ENCODE data around the gene CYTH3. TPM values are rescaled to one million over a fixed set of nuclear protein-coding genes. Genes with fewer than 3 reads are reported as not detected.

CYTH3 gene
- total RNA-seq, 1 donor: 89.4 TPM

DNA sequence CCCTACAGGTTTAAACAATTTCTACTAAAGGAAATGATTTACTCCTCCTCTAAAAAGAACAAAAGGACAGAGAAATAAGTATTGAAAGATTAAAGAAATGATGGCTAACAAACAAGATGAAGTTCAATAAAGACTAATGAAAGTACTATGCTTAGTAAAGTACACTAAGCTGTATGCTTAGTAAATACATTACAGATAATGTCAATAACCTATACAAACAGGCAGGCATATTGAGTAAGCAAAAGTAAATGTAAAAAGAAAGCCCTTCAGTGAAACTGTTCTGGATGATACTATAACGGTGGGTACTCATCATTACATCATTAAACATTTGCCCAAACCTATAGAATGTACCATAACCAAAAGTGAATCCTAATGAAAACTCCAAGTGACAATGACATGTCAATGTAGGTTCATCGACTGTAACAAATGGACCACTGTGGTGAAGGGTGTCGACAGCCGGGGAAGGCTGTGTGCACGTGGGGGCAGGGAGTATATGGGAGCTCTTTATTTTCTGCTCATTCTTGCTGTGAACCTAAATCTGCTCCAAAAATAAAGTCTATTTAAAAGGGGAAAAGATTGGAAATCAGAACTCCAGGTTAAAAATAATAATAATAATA, 34.0 kb downstream of the CYTH3 start:
- H3K9me3 ChIP-seq (ENCODE audit: low read depth, low read length): no peaks in the 10 kb centered on the region
- DNase-seq (ENCODE audit: insufficient read length, low spot score, missing footprints): no peak
- peaks cover 10% of the 10 kb centered on the region for H4K20me1 ChIP-seq (ENCODE audit: insufficient read depth, low read length)
- TF ChIP-seq, protein P1, sequence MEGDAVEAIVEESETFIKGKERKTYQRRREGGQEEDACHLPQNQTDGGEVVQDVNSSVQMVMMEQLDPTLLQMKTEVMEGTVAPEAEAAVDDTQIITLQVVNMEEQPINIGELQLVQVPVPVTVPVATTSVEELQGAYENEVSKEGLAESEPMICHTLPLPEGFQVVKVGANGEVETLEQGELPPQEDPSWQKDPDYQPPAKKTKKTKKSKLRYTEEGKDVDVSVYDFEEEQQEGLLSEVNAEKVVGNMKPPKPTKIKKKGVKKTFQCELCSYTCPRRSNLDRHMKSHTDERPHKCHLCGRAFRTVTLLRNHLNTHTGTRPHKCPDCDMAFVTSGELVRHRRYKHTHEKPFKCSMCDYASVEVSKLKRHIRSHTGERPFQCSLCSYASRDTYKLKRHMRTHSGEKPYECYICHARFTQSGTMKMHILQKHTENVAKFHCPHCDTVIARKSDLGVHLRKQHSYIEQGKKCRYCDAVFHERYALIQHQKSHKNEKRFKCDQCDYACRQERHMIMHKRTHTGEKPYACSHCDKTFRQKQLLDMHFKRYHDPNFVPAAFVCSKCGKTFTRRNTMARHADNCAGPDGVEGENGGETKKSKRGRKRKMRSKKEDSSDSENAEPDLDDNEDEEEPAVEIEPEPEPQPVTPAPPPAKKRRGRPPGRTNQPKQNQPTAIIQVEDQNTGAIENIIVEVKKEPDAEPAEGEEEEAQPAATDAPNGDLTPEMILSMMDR (IDR thresholded peaks at IDR 0.05; ENCODE audit: extremely low read depth, low read depth, low read length): no peak
- no peaks in the 10 kb centered on the region for H3K36me3 ChIP-seq (ENCODE audit: insufficient read depth, low read length)
- H3K4me3 ChIP-seq (ENCODE audit: insufficient read depth, low read length): no peak overlapping the region
- H3K4me2 ChIP-seq (ENCODE audit: insufficient read depth, low read length): no peak overlapping the region
- H2AFZ ChIP-seq (ENCODE audit: low read length): no peak overlapping the region
- peaks cover 94% of the 10 kb centered on the region for H3K79me2 ChIP-seq (ENCODE audit: insufficient read depth, low read length)
- H3K27me3 ChIP-seq (ENCODE audit: insufficient read depth, low read length): no peaks in the 10 kb centered on the region
- no peak overlapping the region for H3K27ac ChIP-seq (ENCODE audit: low read depth, low read length)
- peaks cover 6% of the 10 kb centered on the region for H3K4me1 ChIP-seq (ENCODE audit: insufficient read depth, low read length)

DNA sequence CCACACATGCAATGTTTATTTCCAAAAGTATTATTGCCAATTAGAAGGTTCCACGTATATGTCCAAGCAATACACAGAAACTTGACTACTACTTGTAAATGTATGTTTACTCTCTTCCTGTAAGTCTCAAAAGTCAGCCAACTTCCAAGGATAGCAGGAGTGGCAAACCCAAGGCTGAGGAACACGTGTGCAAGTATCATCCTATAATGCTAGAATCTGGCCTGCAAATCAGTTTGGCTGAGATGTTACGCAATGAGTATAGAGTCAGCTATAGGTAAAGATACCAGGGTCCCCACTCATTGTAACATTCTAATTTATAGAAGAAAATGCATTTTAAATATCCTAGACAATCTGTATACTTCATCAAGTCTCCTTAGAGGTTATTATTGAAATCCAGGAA, 34.7 kb downstream of the CYTH3 start:
- H3K27ac ChIP-seq (ENCODE audit: low read depth, low read length): no peak overlapping the region
- H3K27me3 ChIP-seq (ENCODE audit: insufficient read depth, low read length): no peaks in the 10 kb centered on the region
- H3K4me2 ChIP-seq (ENCODE audit: insufficient read depth, low read length): no peak overlapping the region
- no peaks in the 10 kb centered on the region for H3K36me3 ChIP-seq (ENCODE audit: insufficient read depth, low read length)
- H2AFZ ChIP-seq (ENCODE audit: low read length): no peak overlapping the region
- H3K9me3 ChIP-seq (ENCODE audit: low read depth, low read length): no peaks in the 10 kb centered on the region
- no peak overlapping the region for H3K4me3 ChIP-seq (ENCODE audit: insufficient read depth, low read length)
- H3K79me2 ChIP-seq (ENCODE audit: insufficient read depth, low read length): peaks cover 92% of the 10 kb centered on the region
- H3K4me1 ChIP-seq (ENCODE audit: insufficient read depth, low read length): peaks cover 5% of the 10 kb centered on the region
- DNase-seq (ENCODE audit: insufficient read length, low spot score, missing footprints): no peak
- TF ChIP-seq, protein P1 (IDR thresholded peaks at IDR 0.05; ENCODE audit: extremely low read depth, low read depth, low read length): no peak
- peaks cover 13% of the 10 kb centered on the region for H4K20me1 ChIP-seq (ENCODE audit: insufficient read depth, low read length)

DNA sequence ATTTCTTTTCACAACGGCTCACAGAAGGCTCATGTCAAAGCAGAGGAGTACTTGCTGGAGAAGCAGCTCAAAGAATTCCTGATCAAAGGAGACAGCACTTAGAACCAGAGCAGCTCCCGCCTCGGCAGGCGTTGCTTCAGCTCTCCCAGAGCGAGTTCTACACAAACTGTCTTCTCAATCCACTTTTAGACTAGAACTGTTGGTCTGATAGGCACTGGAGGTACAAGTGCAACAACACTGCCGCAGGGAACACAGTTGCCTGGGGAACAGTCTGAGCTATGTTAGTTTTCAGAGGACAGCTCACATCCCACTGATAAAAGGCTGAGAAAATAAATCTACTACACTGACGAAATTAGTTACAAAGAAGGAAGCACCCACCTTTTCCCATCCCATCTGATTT, 35.4 kb downstream of the CYTH3 start:
- Histone ChIP-seq H3K79me2 (ENCODE audit: insufficient read depth, low read length) (peaks cover 95% of the 10 kb centered on the region), H4K20me1 (ENCODE audit: insufficient read depth, low read length) (peaks cover 20% of the 10 kb centered on the region), H2AFZ (ENCODE audit: low read length) (no peak overlapping the region), H3K27me3 (ENCODE audit: insufficient read depth, low read length) (no peaks in the 10 kb centered on the region), H3K27ac (ENCODE audit: low read depth, low read length) (no peak overlapping the region), H3K4me3 (ENCODE audit: insufficient read depth, low read length) (no peak overlapping the region), H3K9me3 (ENCODE audit: low read depth, low read length) (no peaks in the 10 kb centered on the region), H3K4me2 (ENCODE audit: insufficient read depth, low read length) (no peak overlapping the region), H3K4me1 (ENCODE audit: insufficient read depth, low read length) (peaks cover 7% of the 10 kb centered on the region), H3K36me3 (ENCODE audit: insufficient read depth, low read length) (no peaks in the 10 kb centered on the region)
- TF ChIP-seq, protein P1 (IDR thresholded peaks at IDR 0.05; ENCODE audit: extremely low read depth, low read depth, low read length): no peak
- DNase-seq (ENCODE audit: insufficient read length, low spot score, missing footprints): no peak

DNA sequence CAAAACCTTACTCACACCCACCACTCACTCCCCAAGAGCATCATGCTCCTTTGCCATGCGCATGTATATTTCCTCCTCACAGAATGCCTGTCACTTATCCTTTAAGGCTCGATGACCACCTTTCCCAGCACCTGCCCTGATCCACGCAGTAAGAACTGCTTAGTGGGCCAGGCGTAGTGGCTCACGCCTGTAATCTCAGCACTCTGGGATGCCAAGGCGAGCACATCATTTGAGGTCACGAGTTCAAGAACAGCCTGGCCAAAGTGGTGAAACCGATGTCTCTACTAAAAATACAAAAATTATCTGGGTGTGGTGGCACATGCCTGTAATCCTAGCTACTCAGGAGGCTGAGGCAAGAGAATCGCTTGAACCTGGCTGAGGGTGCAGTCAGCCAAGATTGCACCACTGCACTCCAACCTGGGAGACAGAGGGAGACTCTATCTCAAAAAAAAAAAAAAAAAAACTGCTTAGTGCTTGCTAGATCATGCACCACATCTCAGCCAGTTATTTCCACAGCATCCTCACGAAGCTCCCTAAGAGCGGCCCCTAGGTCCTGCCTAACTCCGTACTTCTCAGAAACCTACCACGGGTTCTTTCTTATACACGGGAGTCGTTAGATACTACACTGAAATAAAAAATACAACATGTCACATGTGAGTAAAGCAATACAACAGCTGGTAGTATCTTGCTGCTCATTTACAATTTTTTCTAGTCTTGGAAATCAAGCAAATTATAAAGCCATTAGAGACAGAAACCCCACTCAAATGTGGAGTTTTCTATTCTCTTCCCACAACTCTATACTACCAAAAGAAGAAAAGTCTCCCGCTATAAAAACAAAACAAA, 37.2 kb downstream of the CYTH3 start:
- no peak overlapping the region for H3K4me3 ChIP-seq (ENCODE audit: insufficient read depth, low read length)
- H4K20me1 ChIP-seq (ENCODE audit: insufficient read depth, low read length): peaks cover 32% of the 10 kb centered on the region

More for the DNA sequence above, 37.2 kb downstream of the CYTH3 start:
- DNase-seq (ENCODE audit: insufficient read length, low spot score, missing footprints): no peak
- no peak overlapping the region for H2AFZ ChIP-seq (ENCODE audit: low read length)
- H3K79me2 ChIP-seq (ENCODE audit: insufficient read depth, low read length): peaks cover 95% of the 10 kb centered on the region
- no peaks in the 10 kb centered on the region for H3K9me3 ChIP-seq (ENCODE audit: low read depth, low read length)
- TF ChIP-seq, protein P1 (IDR thresholded peaks at IDR 0.05; ENCODE audit: extremely low read depth, low read depth, low read length): no peak
- H3K27ac ChIP-seq (ENCODE audit: low read depth, low read length): no peak overlapping the region
- H3K4me2 ChIP-seq (ENCODE audit: insufficient read depth, low read length): no peak overlapping the region
- no peaks in the 10 kb centered on the region for H3K36me3 ChIP-seq (ENCODE audit: insufficient read depth, low read length)
- peaks cover 7% of the 10 kb centered on the region for H3K4me1 ChIP-seq (ENCODE audit: insufficient read depth, low read length)
- no peaks in the 10 kb centered on the region for H3K27me3 ChIP-seq (ENCODE audit: insufficient read depth, low read length)

All from osteoblast (primary cell).